Transverse colon (tissue), 4 donors: ENCODE results near the gene SNAI3. TPM values are rescaled to one million over a fixed set of nuclear protein-coding genes. Genes with fewer than 3 reads are reported as not detected.

Source experiments
- DNase-seq: peaks from one replicate; pipeline ENCODE4 v3.0.0-alpha.2; 2019
- H3K27ac ChIP-seq, 4 donors: fragments of 200-600 bp; sonication (generic); 2 replicates each; pipeline ENCODE4 v1.5.1; 2016 to 2018; ENCODE audit warnings: inconsistent platforms in 4 of 4
- H3K27me3 ChIP-seq: fragments of 200-600 bp; sonication (generic); 2 replicates; pipeline ENCODE4 v1.5.1; 2017; ENCODE audit warnings: inconsistent platforms
- H3K36me3 ChIP-seq, 4 donors: fragments of 200-600 bp; sonication (generic); 2 replicates each; pipeline ENCODE4 v1.5.1; 2017 to 2019; ENCODE audit warnings: inconsistent platforms in 4 of 4
- H3K4me1 ChIP-seq, 4 donors: fragments of 200-600 bp; sonication (generic); 2 replicates each; pipeline ENCODE4 v1.5.1; 2017 to 2020; ENCODE audit warnings: inconsistent platforms in 4 of 4
- H3K4me3 ChIP-seq, 4 donors: fragments of 200-600 bp; sonication (generic); 1 replicate in 1 of 4; 2 replicates in 3 of 4; pipeline versions ENCODE4 v1.5.1 to v1.6.1; 2017 to 2019; ENCODE audit warnings: inconsistent platforms in 4 of 4
- H3K9me3 ChIP-seq, 2 donors: fragments of 200-600 bp; sonication (generic); 2 replicates each; pipeline ENCODE4 v1.5.1; 2017 to 2019; ENCODE audit warnings: inconsistent platforms in 2 of 2
- EP300 ChIP-seq: sonication (generic); formaldehyde crosslinking; IDR thresholded peaks from one replicate; pipeline ENCODE4 v1.6.1; 2017; ENCODE audit warnings: antibody characterized with exemption, low read depth
- POLR2A ChIP-seq: fragments of 450-650 bp; IDR thresholded peaks from one replicate; pipeline ENCODE4 v1.6.1; 2016; ENCODE audit warnings: antibody characterized with exemption, mild to moderate bottlenecking, moderate library complexity
- POLR2AphosphoS5 ChIP-seq, 3 donors: sonication (generic); formaldehyde crosslinking; IDR thresholded peaks; one replicate each; pipeline ENCODE4 v1.6.1; 2016; ENCODE audit warnings: antibody characterized with exemption in 3 of 3
- WGBS, 2 donors: methylation state at CpG; one replicate each; pipeline ENCODE4 v1.1.5; 2018; ENCODE audit warnings: low coverage in 1 of 2; 5-methylcytosine and 5-hydroxymethylcytosine counted together
- in situ Hi-C, 4 donors: fragments of 200-750 bp; cut with MboI; loops; one replicate each; pipeline versions ENCODE4 v1.15.0 to v1.15.1; 2017; ENCODE audit warnings: low sequenced_read_pairs in 3 of 4, low pct_ligation_motif_present in 1 of 4, low pct_unique_long_range_greater_than_20kb in 1 of 4
- intact Hi-C: fragments of 100-400 bp; cut with DNase I; formaldehyde crosslinking; loops from one replicate; pipeline ENCODE4 v1.15.1; 2023; ENCODE audit warnings: low total_unique reads
- total RNA-seq, 4 donors: library from RNA; depleted of rRNA; stranded (reverse); fragments of >200 nt; gene quantifications; one replicate each; pipeline ENCODE4 v1.1.0, GENCODE V29; 2016
- TF ChIP-seq, protein P1 (sequence below), 5 experiments: fragments of 200-600 bp in 3 of 5; fragments of 450-650 bp in 2 of 5; sonication (generic) in 3 of 5; IDR thresholded peaks; 1 replicate in 2 of 5; 2 replicates in 3 of 5; pipeline ENCODE4 v1.5.1; 2016 to 2017; ENCODE audit warnings: antibody characterized with exemption in 5 of 5, inconsistent platforms in 3 of 5, mild to moderate bottlenecking in 2 of 5, moderate library complexity in 1 of 5

SNAI3 gene
- total RNA-seq, 4 donors from 2014 or later = 0.27 to 2.9 (median 0.75) TPM; not detected in 1

- DNase-seq = peak; percentile 39
- no peaks in the 10 kb centered on the region for H3K36me3 ChIP-seq
- no peak for TF ChIP-seq POLR2AphosphoS5 (IDR thresholded peaks at IDR 0.05)
- WGBS, 2 donors = 1% methylated on average over 12 of the region's 57 CpGs; no CpG with 5 or more reads in 1 of the 2 donors
- in situ Hi-C loops = no loop called here
- H3K27me3 ChIP-seq = no peaks in the 10 kb centered on the region
- H3K9me3 ChIP-seq = no peaks in the 10 kb centered on the region
- H3K27ac ChIP-seq = peak overlapping the region; percentile 85 to 88 (median 86)
- intact Hi-C loops = no loop called here
- peaks cover 20 to 36% (median 31%) of the 10 kb centered on the region in 4 donors for H3K4me1 ChIP-seq
- H3K4me3 ChIP-seq = peak overlapping the region; percentile 80 to 96 (median 92)
Observed at GRCh38 chr16:88705801-88706228, 19.5 kb upstream of the SNAI3 start.

- H3K36me3 ChIP-seq = no peaks in the 10 kb centered on the region
- H3K27ac ChIP-seq = peak overlapping the region; percentile 85 to 88 (median 86)
- no peaks in the 10 kb centered on the region for H3K9me3 ChIP-seq
- peak; percentile 44 for DNase-seq
- in situ Hi-C loops (no loop called here), intact Hi-C loops (no loop called here)
- peak overlapping the region; percentile 53 to 96 (median 84) for H3K4me3 ChIP-seq
- peaks cover 20 to 41% (median 33%) of the 10 kb centered on the region in 4 donors for H3K4me1 ChIP-seq
- TF ChIP-seq POLR2A (peak; percentile 14), POLR2AphosphoS5 (IDR thresholded peaks at IDR 0.05) (no peak)
- 29% methylated on average over 8 of the region's 9 CpGs; no CpG with 5 or more reads in 1 of the 2 donors for WGBS, 2 donors
- H3K27me3 ChIP-seq = no peaks in the 10 kb centered on the region
Observed at GRCh38 chr16:88705076-88705684, 18.9 kb upstream of the SNAI3 start.

DNA sequence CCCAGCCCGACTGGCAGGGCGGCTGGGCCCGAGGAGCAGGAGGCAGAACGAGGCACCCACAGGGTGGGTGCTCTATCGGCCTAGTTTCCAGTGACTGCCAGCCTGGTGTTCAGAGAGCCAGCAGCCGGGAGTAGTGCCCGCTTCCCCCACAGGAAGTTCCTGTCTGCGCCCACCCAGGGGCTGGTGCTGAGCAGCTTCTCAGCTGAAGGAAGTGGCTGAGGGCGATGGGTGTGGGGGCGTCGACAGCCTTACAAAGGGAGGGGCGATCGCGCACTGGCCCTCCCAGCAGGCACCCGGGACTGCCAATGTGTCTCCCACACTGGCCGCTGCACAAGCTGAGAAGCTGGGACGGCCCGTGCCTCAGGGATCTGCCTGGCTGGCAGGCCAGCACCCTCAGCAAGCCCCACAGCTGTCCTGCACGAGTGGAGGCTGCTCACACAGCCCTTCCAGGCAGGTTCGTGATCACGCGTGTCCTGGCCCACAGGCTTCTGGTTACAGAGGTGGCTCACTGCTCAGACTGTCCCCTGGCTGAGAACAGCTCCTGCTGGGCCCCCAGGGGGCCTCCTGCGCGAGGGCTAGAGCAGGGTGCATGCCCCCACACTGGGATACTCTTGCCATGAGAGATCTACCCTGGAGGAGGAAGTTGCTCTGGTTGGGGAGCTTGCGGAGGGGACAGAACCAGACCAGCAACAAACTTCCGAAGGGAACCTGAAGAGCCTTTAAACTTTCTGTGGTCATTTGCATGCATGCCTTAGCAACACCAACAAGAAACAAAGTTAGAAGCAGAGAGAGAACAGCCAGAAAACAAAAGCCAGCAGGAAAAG, 17.4 kb upstream of the SNAI3 start:
- Histone ChIP-seq H3K4me1 (peaks cover 20 to 46% (median 33%) of the 10 kb centered on the region in 4 donors), H3K36me3 (no peaks in the 10 kb centered on the region), H3K9me3 (no peaks in the 10 kb centered on the region), H3K27me3 (no peaks in the 10 kb centered on the region), H3K4me3 (peak overlapping the region in 2 of 4 donors; percentile 22), H3K27ac (peak overlapping the region; percentile 85 to 88 (median 86))
- in situ Hi-C loops (no loop called here), intact Hi-C loops (no loop called here)
- TF ChIP-seq, protein P1, sequence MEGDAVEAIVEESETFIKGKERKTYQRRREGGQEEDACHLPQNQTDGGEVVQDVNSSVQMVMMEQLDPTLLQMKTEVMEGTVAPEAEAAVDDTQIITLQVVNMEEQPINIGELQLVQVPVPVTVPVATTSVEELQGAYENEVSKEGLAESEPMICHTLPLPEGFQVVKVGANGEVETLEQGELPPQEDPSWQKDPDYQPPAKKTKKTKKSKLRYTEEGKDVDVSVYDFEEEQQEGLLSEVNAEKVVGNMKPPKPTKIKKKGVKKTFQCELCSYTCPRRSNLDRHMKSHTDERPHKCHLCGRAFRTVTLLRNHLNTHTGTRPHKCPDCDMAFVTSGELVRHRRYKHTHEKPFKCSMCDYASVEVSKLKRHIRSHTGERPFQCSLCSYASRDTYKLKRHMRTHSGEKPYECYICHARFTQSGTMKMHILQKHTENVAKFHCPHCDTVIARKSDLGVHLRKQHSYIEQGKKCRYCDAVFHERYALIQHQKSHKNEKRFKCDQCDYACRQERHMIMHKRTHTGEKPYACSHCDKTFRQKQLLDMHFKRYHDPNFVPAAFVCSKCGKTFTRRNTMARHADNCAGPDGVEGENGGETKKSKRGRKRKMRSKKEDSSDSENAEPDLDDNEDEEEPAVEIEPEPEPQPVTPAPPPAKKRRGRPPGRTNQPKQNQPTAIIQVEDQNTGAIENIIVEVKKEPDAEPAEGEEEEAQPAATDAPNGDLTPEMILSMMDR (IDR thresholded peaks at IDR 0.05) = no peak
- TF ChIP-seq EP300 (no peak), POLR2A (peak; percentile 44), POLR2AphosphoS5 (IDR thresholded peaks at IDR 0.05) (peak in 1 of 3 donors; percentile 34)
- peak; percentile 62 for DNase-seq
- 74% methylated on average over 17 of the region's 26 CpGs; no CpG with 5 or more reads in 1 of the 2 donors for WGBS, 2 donors

DNA sequence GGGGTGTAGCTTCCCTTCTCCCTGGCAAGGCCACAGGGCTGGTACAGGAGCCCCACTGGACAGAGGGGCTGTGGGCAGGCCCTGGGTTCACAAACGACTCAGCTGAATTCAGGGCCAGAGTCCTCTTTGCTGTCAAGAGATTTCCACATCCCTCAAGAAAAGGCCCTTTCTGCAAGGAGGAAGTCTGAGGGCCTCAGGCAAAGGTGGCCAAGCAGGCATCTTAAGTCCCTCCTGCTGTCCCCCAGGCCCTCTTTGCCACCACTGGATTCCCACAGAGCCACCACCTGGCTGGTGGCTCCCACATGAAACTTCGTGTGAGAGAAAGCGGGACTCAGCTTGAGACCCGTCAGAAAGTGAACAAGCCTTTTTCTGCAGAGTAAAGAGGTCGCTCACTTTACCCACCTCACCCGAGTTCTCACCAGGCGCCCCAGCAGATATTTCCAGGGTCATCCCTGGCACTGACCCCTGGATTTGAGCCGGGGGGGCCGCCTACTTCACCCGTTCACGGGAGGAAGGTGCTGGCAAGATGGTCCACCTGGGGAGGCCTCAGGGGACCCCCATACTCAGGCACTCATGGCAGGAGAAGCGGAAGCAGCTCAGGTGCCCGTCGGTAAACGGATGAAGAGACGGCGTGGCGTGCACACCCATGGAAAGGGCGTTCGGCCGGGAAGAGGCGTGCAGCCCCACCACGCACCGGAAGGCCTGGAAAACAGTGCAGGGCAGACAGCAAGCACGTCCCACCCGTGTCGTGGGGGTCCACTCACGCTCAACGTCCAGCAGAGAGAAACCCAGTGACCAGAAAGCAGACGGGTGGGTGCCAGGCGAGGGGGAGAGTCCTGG, 16.3 kb upstream of the SNAI3 start:
- TF ChIP-seq, protein P1 (IDR thresholded peaks at IDR 0.05) = no peak
- no peak for TF ChIP-seq POLR2A
- H3K4me3 ChIP-seq = peak overlapping the region in 1 of 4 donors; percentile 24
- H3K27ac ChIP-seq = peak overlapping the region; percentile 85 to 88 (median 86)
- H3K27me3 ChIP-seq = no peaks in the 10 kb centered on the region
- no peaks in the 10 kb centered on the region for H3K36me3 ChIP-seq
- peaks cover 19 to 44% (median 32%) of the 10 kb centered on the region in 4 donors for H3K4me1 ChIP-seq
- intact Hi-C loops = no loop called here
- in situ Hi-C loops = no loop called here
- WGBS, 2 donors = 81 to 93% methylated on average over 3 to 31 of the region's 31 CpGs
- no peaks in the 10 kb centered on the region for H3K9me3 ChIP-seq
- DNase-seq = no peak
